H1 (cell line): ENCODE results near the gene KCTD17. TPM values are rescaled to one million over a fixed set of nuclear protein-coding genes. Genes with fewer than 3 reads are reported as not detected.
A peak's percentile ranks its signal among the peaks of the same experiment; 100 is the strongest.

Experiments used
- CTCF ChIA-PET: fragments of 300-600 bp; sonication (Branson Sonifier 250); formaldehyde crosslinking; loops from one replicate; lab custom pipeline; 2021; ENCODE audit not compliant: partially characterized antibody; lab: Charles Lee
- POLR2A ChIA-PET: fragments of 300-600 bp; sonication (Branson Sonifier 250); formaldehyde crosslinking; loops from one replicate; lab custom pipeline; 2021; ENCODE audit warnings: inconsistent platforms; ENCODE audit not compliant: partially characterized antibody; lab: Charles Lee
- DNase-seq, 2 experiments: peaks; one replicate each; pipeline versions ENCODE4 v3.0.0 to v3.0.0-alpha.2; 2010 to 2022; ENCODE audit warnings: low spot score in 2 of 2, low read depth in 1 of 2, mixed read lengths in 1 of 2
- FAIRE-seq: peaks from 2 replicates; lab custom pipeline; 2011; peaks lifted over from hg19 to GRCh38; lab: Jason Lieb, UNC
- H2AFZ ChIP-seq: 2 replicates; pipeline ENCODE4 v1.8.1; 2012; ENCODE audit warnings: low read length, inconsistent platforms
- H2AK5ac ChIP-seq: 2 replicates; pipeline ENCODE4 v1.6.1; 2013; ENCODE audit warnings: low read depth, low read length
- H2BK120ac ChIP-seq: replicated peaks from 2 replicates; pipeline ENCODE3; 2013; ENCODE audit warnings: low read depth, low read length, inconsistent platforms
- H2BK12ac ChIP-seq: 2 replicates; pipeline ENCODE4 v1.6.1; 2013; ENCODE audit warnings: low read depth, low read length
- H2BK15ac ChIP-seq: 2 replicates; pipeline ENCODE4 v1.6.1; 2013; ENCODE audit warnings: low read length
- H2BK20ac ChIP-seq: 2 replicates; pipeline ENCODE4 v1.6.1; 2013; ENCODE audit warnings: low read length
- H2BK5ac ChIP-seq: 2 replicates; pipeline ENCODE4 v1.6.1; 2013; ENCODE audit warnings: low read depth, low read length
- H3K14ac ChIP-seq: 2 replicates; pipeline ENCODE4 v1.6.1; 2013; ENCODE audit warnings: inconsistent platforms; ENCODE audit not compliant: insufficient read length
- H3K18ac ChIP-seq: 2 replicates; pipeline ENCODE4 v1.6.1; 2013; ENCODE audit warnings: low read length; ENCODE audit errors: extremely low read depth
- H3K23ac ChIP-seq: 2 replicates; pipeline ENCODE4 v1.6.1; 2013; ENCODE audit warnings: inconsistent platforms; ENCODE audit not compliant: insufficient read length
- H3K23me2 ChIP-seq: 2 replicates; pipeline ENCODE4 v1.6.1; 2013; ENCODE audit warnings: low read depth, low read length
- H3K27ac ChIP-seq: 2 replicates; pipeline ENCODE4 v1.6.1; 2011; ENCODE audit warnings: low read depth, low read length, inconsistent platforms
- H3K27me3 ChIP-seq, 4 experiments: replicated peaks in 1 of 4; 1 replicate in 1 of 4; 2 replicates in 3 of 4; pipeline versions ENCODE4 v1.6.1 to v1.8.1; 2011 to 2013; ENCODE audit warnings: low read length in 3 of 4, mild to moderate bottlenecking in 3 of 4, inconsistent platforms in 2 of 4, mixed read lengths in 2 of 4, moderate library complexity in 1 of 4; ENCODE audit not compliant: control insufficient read depth in 3 of 4, insufficient read depth in 3 of 4; ENCODE audit errors: extremely low read depth in 1 of 4
- H3K36me3 ChIP-seq, 4 experiments: 2 replicates each; pipeline versions ENCODE4 v1.6.1 to v1.8.1; 2011 to 2013; ENCODE audit warnings: mild to moderate bottlenecking in 4 of 4, low read length in 3 of 4, moderate library complexity in 2 of 4, control low read depth in 1 of 4, inconsistent platforms in 1 of 4; ENCODE audit not compliant: insufficient read depth in 4 of 4, control insufficient read depth in 2 of 4
- H3K4ac ChIP-seq: replicated peaks from 2 replicates; pipeline ENCODE3; 2013; ENCODE audit warnings: low read length, low read depth, mixed read lengths, inconsistent platforms; ENCODE audit not compliant: insufficient read length
- H3K4me1 ChIP-seq, 4 experiments: replicated peaks in 1 of 4; 1 replicate in 1 of 4; 2 replicates in 3 of 4; pipeline versions ENCODE4 v1.6.1 to v1.8.1; 2011 to 2013; ENCODE audit warnings: low read length in 3 of 4, inconsistent platforms in 2 of 4, mixed read lengths in 1 of 4; ENCODE audit not compliant: insufficient read depth in 4 of 4, control insufficient read depth in 3 of 4
- H3K4me2 ChIP-seq, 2 experiments: 2 replicates each; pipeline versions ENCODE4 v1.6.1 to v1.8.1; 2011 to 2013; ENCODE audit warnings: low read depth in 2 of 2, low read length in 2 of 2, control low read depth in 1 of 2, inconsistent platforms in 1 of 2, mild to moderate bottlenecking in 1 of 2; ENCODE audit not compliant: insufficient read depth in 1 of 2
- H3K4me3 ChIP-seq, 4 experiments: fragments of 200-600, 300-600 bp in 1 of 4; sonication (generic), shearing (Covaris generic), sonication (Bioruptor Twin) in 1 of 4; 2 replicates each; pipeline versions ENCODE4 v1.5.1 to v1.8.1; 2011 to 2016; ENCODE audit warnings: low read length in 4 of 4, low read depth in 3 of 4, control low read depth in 2 of 4, inconsistent platforms in 2 of 4, mild to moderate bottlenecking in 2 of 4, mixed read lengths in 1 of 4, moderate library complexity in 1 of 4; ENCODE audit not compliant: insufficient read depth in 2 of 4; ENCODE audit errors: extremely low read depth in 1 of 4
- H3K56ac ChIP-seq: replicated peaks from 2 replicates; pipeline ENCODE3; 2013; ENCODE audit warnings: low read depth, mild to moderate bottlenecking, mixed read lengths, low read length, inconsistent platforms; ENCODE audit not compliant: insufficient read length
- H3K79me1 ChIP-seq: 2 replicates; pipeline ENCODE4 v1.6.1; 2013; ENCODE audit warnings: low read depth, low read length, control low read depth
- H3K79me2 ChIP-seq, 2 experiments: 2 replicates each; pipeline versions ENCODE4 v1.6.1 to v1.8.1; 2012 to 2013; ENCODE audit warnings: low read length in 2 of 2, mild to moderate bottlenecking in 2 of 2, inconsistent platforms in 1 of 2; ENCODE audit not compliant: insufficient read depth in 2 of 2, control insufficient read depth in 1 of 2
- H3K9ac ChIP-seq, 4 experiments: replicated peaks in 1 of 4; 1 replicate in 1 of 4; 2 replicates in 3 of 4; pipeline versions ENCODE4 v1.6.1 to v1.8.1; 2011 to 2013; ENCODE audit warnings: low read depth in 3 of 4, low read length in 3 of 4, control low read depth in 2 of 4, mild to moderate bottlenecking in 2 of 4, moderate library complexity in 2 of 4, inconsistent platforms in 1 of 4; ENCODE audit errors: extremely low read depth in 1 of 4
- H3K9me3 ChIP-seq, 2 experiments: 2 replicates each; pipeline versions ENCODE4 v1.6.1 to v1.8.1; 2012 to 2013; ENCODE audit warnings: mild to moderate bottlenecking in 2 of 2, moderate library complexity in 2 of 2, control low read depth in 1 of 2, inconsistent platforms in 1 of 2, low read depth in 1 of 2, low read length in 1 of 2, mixed read lengths in 1 of 2; ENCODE audit not compliant: insufficient read depth in 2 of 2
- H4K20me1 ChIP-seq, 2 experiments: replicated peaks in 1 of 2; 2 replicates each; pipeline versions ENCODE3 to v1.8.1; 2011 to 2013; ENCODE audit warnings: inconsistent platforms in 2 of 2, low read length in 2 of 2, mild to moderate bottlenecking in 1 of 2; ENCODE audit not compliant: insufficient read depth in 2 of 2, control insufficient read depth in 1 of 2
- H4K5ac ChIP-seq: 2 replicates; pipeline ENCODE4 v1.6.1; 2013; ENCODE audit warnings: low read length, low read depth, mixed read lengths, inconsistent platforms; ENCODE audit not compliant: insufficient read length
- H4K8ac ChIP-seq: 2 replicates; pipeline ENCODE4 v1.8.0; 2013; ENCODE audit warnings: mild to moderate bottlenecking, moderate library complexity, low read length, inconsistent platforms; ENCODE audit not compliant: insufficient read depth; ENCODE audit errors: extremely low read depth
- H4K91ac ChIP-seq: replicated peaks from 2 replicates; pipeline ENCODE3; 2013; ENCODE audit warnings: low read length, mixed read lengths, inconsistent platforms; ENCODE audit not compliant: insufficient read length
- ATF3 ChIP-seq: IDR thresholded peaks from 2 replicates; pipeline ENCODE4 v1.6.1; 2011; ENCODE audit warnings: low read depth, mild to moderate bottlenecking, low read length; ENCODE audit not compliant: insufficient read depth
- CHD1 ChIP-seq: IDR thresholded peaks from 2 replicates; pipeline ENCODE4 v1.6.1; 2012; ENCODE audit warnings: low read depth, low read length, improper control_type of control experiment
- EZH2 ChIP-seq: fragments of 200-600 bp; sonication (generic); IDR thresholded peaks from 2 replicates; pipeline ENCODE4 v1.7.1; 2012; ENCODE audit warnings: low read depth, mild to moderate bottlenecking, moderate library complexity, low read length, inconsistent platforms; ENCODE audit not compliant: severe bottlenecking
- FOSL1 ChIP-seq: IDR thresholded peaks from 2 replicates; pipeline ENCODE4 v1.6.1; 2011; ENCODE audit warnings: mild to moderate bottlenecking, low read depth, low read length, moderate library complexity; ENCODE audit not compliant: insufficient read depth
- KDM1A ChIP-seq: fragments of 200-600, 300-600 bp; sonication (generic); IDR thresholded peaks from 2 replicates; pipeline ENCODE4 v1.7.1; 2016; ENCODE audit warnings: mild to moderate bottlenecking, low read length, borderline replicate concordance
- RAD21 ChIP-seq, 2 experiments: IDR thresholded peaks in 1 of 2; conservative IDR thresholded peaks in 1 of 2; 2 replicates each; pipeline ENCODE4 v1.6.1; 2011; ENCODE audit warnings: low read depth in 2 of 2, low read length in 2 of 2, improper control_type of control experiment in 1 of 2, inconsistent platforms in 1 of 2, mild to moderate bottlenecking in 1 of 2, moderate library complexity in 1 of 2
- SAP30 ChIP-seq: fragments of 300-600 bp; sonication (generic); IDR thresholded peaks from 2 replicates; pipeline ENCODE4 v1.7.1; 2012; ENCODE audit warnings: low read length, moderate library complexity, mild to moderate bottlenecking, inconsistent platforms; ENCODE audit not compliant: insufficient read depth, insufficient replicate concordance
- WGBS, 2 experiments: shearing (Covaris generic) in 1 of 2; methylation state at CpG; one replicate each; pipeline versions ENCODE4 v1.1.6 to v1.1.7; 2013 to 2015; ENCODE audit warnings: low lambda C conversion rate in 2 of 2, mixed read lengths in 2 of 2, inconsistent platforms in 1 of 2, low coverage in 1 of 2, missing lambda C conversion rate in 1 of 2; ENCODE audit not compliant: insufficient replicate concordance in 2 of 2, insufficient coverage in 1 of 2, insufficient read length in 1 of 2; ENCODE audit errors: extremely low coverage in 1 of 2, missing lambda C conversion rate in 1 of 2; 5-methylcytosine and 5-hydroxymethylcytosine counted together
- polyA plus RNA-seq, 7 experiments: library from polyadenylated mRNA; depleted of rRNA in 3 of 7; stranded (reverse) in 5 of 7; unstranded in 2 of 7; fragments of >200 nt in 5 of 7; fragments of 200-250 nt in 2 of 7; gene quantifications; 1 replicate in 5 of 7; 2 replicates in 1 of 7; 4 replicates in 1 of 7; pipeline versions ENCODE4 v1.2.1 to v1.2.3, GENCODE V29; 2011 to 2013; ENCODE audit warnings: missing spikeins in 2 of 7, mixed read lengths in 2 of 7
- total RNA-seq: library from RNA; stranded (reverse); fragmentation: NEBNext Ultra II Directional; extraction: Animal tissue kit (Norgen Biotek cat#: 25700); gene quantifications from 2 replicates; pipeline ENCODE4 v1.2.1, GENCODE V29; 2021
- TF ChIP-seq, protein P1 (sequence below): IDR thresholded peaks from 2 replicates; pipeline ENCODE4 v1.6.1; 2012; ENCODE audit warnings: inconsistent platforms

KCTD17 gene
- total and polyA plus RNA-seq, 2 of the 8 experiments (the other 6 are each of a cell fraction or from before 2014, with no cell fraction given): 39.4 to 44.0 TPM

- Histone ChIP-seq H3K14ac (no peak overlapping the region), H3K79me1 (no peaks in the 10 kb centered on the region), H2AK5ac (no peak overlapping the region), H3K18ac (no peak overlapping the region), H3K4me2 (no peak overlapping the region), H4K20me1 (peaks cover 0 to 6% of the 10 kb centered on the region in 2 experiments), H3K9me3 (no peaks in the 10 kb centered on the region), H2BK5ac (no peak overlapping the region), H2BK15ac (no peak overlapping the region), H2AFZ (no peak overlapping the region), H3K27me3 (peaks cover 0 to 2% (median 0%) of the 10 kb centered on the region in 4 experiments; a peak in 4 of 7 replicates), H2BK20ac (no peak overlapping the region), H3K79me2 (no peaks in the 10 kb centered on the region), H2BK12ac (0 out of 2 replicates have a peak overlapping the region, but pooled peaks have one; percentile 19), H2BK120ac (no peak overlapping the region), H3K36me3 (no peaks in the 10 kb centered on the region), H3K56ac (no peak overlapping the region), H3K4ac (no peak overlapping the region), H3K23ac (no peak overlapping the region), H3K23me2 (peaks cover 5% of the 10 kb centered on the region; the same call in 1 of the 2 replicates), H3K4me3 (no peak overlapping the region), H4K8ac (no peak overlapping the region), H4K91ac (no peak overlapping the region), H3K4me1 (peaks cover 0 to 10% (median 7%) of the 10 kb centered on the region in 4 experiments; a peak in 5 of 7 replicates), H3K27ac (no peak overlapping the region), H4K5ac (no peak overlapping the region), H3K9ac (no peak overlapping the region)
- ChIA-PET POLR2A (no interaction called here), CTCF (interaction anchor here (0.6 to 1.8 kb wide), 4 partner anchors 9 to 27 kb away, joined by 3 to 6 read pairs (median 4); no protein-coding TSS in a partner anchor)
- 92% methylated on average over 2 of the region's 2 CpGs; no CpG with 5 or more reads in 1 of the 2 experiments for WGBS, 2 experiments
- FAIRE-seq (no peak), DNase-seq (no peak)
- no peak for TF ChIP-seq KDM1A
- no peak for TF ChIP-seq SAP30
- no peak for TF ChIP-seq RAD21 (IDR thresholded peaks at IDR 0.05 in 1 of 2, conservative IDR thresholded peaks at IDR 0.05 in 1 of 2; ENCODE audit: low read depth in 2 of 2, low read length in 2 of 2)
- no peak for TF ChIP-seq ATF3
- TF ChIP-seq FOSL1: no peak
- no peak for TF ChIP-seq EZH2
- no peak for TF ChIP-seq CHD1
- TF ChIP-seq, protein P1, sequence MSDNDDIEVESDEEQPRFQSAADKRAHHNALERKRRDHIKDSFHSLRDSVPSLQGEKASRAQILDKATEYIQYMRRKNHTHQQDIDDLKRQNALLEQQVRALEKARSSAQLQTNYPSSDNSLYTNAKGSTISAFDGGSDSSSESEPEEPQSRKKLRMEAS: no peak
Measured at GRCh38 chr22:37049224-37049623, 2.3 kb upstream of the KCTD17 start.
